GM04504 (cell line): ENCODE results near the gene KLHL30.

ENCODE experiments used
- DNase-seq: peaks from one replicate; pipeline ENCODE4 v3.0.0-alpha.2; 2012; ENCODE audit warnings: low read depth

Gene KLHL30

GRCh38 chr2:238120463-238121298 is 17.8 kb upstream of the KLHL30 start:
- no peak for DNase-seq

- no peak for DNase-seq
Measured at GRCh38 chr2:238121511-238122286, 16.8 kb upstream of the KLHL30 start.

- DNase-seq = no peak
Measured at GRCh38 chr2:238122287-238123217, 15.9 kb upstream of the KLHL30 start.

GRCh38 chr2:238123218-238123971 is 15.1 kb upstream of the KLHL30 start:
- no peak for DNase-seq

- no peak for DNase-seq
Measured at GRCh38 chr2:238123991-238124470, 14.4 kb upstream of the KLHL30 start.

- DNase-seq = no peak
Measured at GRCh38 chr2:238124488-238125126, 13.9 kb upstream of the KLHL30 start.

GRCh38 chr2:238125127-238125885 is 13.2 kb upstream of the KLHL30 start:
- no peak for DNase-seq

- no peak for DNase-seq
Measured at GRCh38 chr2:238126338-238126737, 12.1 kb upstream of the KLHL30 start.

GRCh38 chr2:238126775-238127164 is 11.7 kb upstream of the KLHL30 start:
- DNase-seq = no peak

GRCh38 chr2:238127165-238128060 is 11.1 kb upstream of the KLHL30 start:
- DNase-seq = no peak

- DNase-seq = no peak
Measured at GRCh38 chr2:238128061-238128440, 10.4 kb upstream of the KLHL30 start.

GRCh38 chr2:238128534-238129001 is 9.9 kb upstream of the KLHL30 start:
- no peak for DNase-seq

GRCh38 chr2:238129166-238130010 is 9.1 kb upstream of the KLHL30 start:
- DNase-seq = no peak

GRCh38 chr2:238130111-238130695 is 8.3 kb upstream of the KLHL30 start:
- DNase-seq = no peak

- no peak for DNase-seq
Measured at GRCh38 chr2:238130696-238131628, 7.5 kb upstream of the KLHL30 start.

GRCh38 chr2:238131761-238132462 is 6.6 kb upstream of the KLHL30 start:
- DNase-seq = no peak
